ENCODE data around the gene CIRBP.

The CIRBP gene

GRCh38 chr19:1269065-1269477 is at the start of gene CIRBP:
CIRBP (plus strand) TSS chr19:1269332; CDS start chr19:1270934, 1,602 bp downstream.
- DNase-seq: peak; percentile 99

GRCh38 chr19:1219786-1220476 is 49.2 kb upstream of the CIRBP start:
- no peak for DNase-seq

- no peak for DNase-seq
Observed at GRCh38 chr19:1220477-1220930, 48.6 kb upstream of the CIRBP start.

- DNase-seq: no peak
Observed at GRCh38 chr19:1220976-1221903, 47.9 kb upstream of the CIRBP start.

GRCh38 chr19:1221904-1222255 is 47.3 kb upstream of the CIRBP start:
- DNase-seq: no peak

GRCh38 chr19:1222394-1222793 is 46.7 kb upstream of the CIRBP start:
- DNase-seq: no peak

- DNase-seq: no peak
Observed at GRCh38 chr19:1223018-1223855, 45.9 kb upstream of the CIRBP start.

GRCh38 chr19:1224047-1224825 is 44.9 kb upstream of the CIRBP start:
- no peak for DNase-seq

GRCh38 chr19:1224847-1225246 is 44.3 kb upstream of the CIRBP start:
- no peak for DNase-seq

GRCh38 chr19:1225440-1226226 is 43.5 kb upstream of the CIRBP start:
- DNase-seq: no peak

GRCh38 chr19:1226227-1226518 is 43.0 kb upstream of the CIRBP start:
- no peak for DNase-seq

- no peak for DNase-seq
Observed at GRCh38 chr19:1226522-1227303, 42.4 kb upstream of the CIRBP start.

- DNase-seq: no peak
Observed at GRCh38 chr19:1227304-1228054, 41.7 kb upstream of the CIRBP start.

- DNase-seq: no peak
Observed at GRCh38 chr19:1228161-1228957, 40.8 kb upstream of the CIRBP start.

GRCh38 chr19:1229056-1229923 is 39.8 kb upstream of the CIRBP start:
- no peak for DNase-seq

GRCh38 chr19:1229924-1230782 is 39.0 kb upstream of the CIRBP start:
- no peak for DNase-seq
